KBM-7 (cell line): ENCODE data around the gene PDLIM7.
A peak's percentile ranks its signal among the peaks of the same experiment; 100 is the strongest.
"Not testable (repeated sequence)": the region's sequence is repeated elsewhere in the genome, so short reads cannot be mapped to it uniquely, and the experiment has no call there.

Experiments
- DNase-seq: peaks from one replicate; pipeline ENCODE4 v3.0.0-alpha.2; 2015
- in situ Hi-C: fragments of 300-500 bp; cut with MboI; formaldehyde crosslinking; loops from 2 replicates; pipeline ENCODE4 v1.14.3; 2020; ENCODE audit warnings: low sequenced_read_pairs, low pct_unique_long_range_greater_than_20kb, mixed read lengths

The PDLIM7 gene

GRCh38 chr5:177494346-177495195 lies 2.8 kb downstream of the PDLIM7 start:
- in situ Hi-C loops, result no loop called here
- peak; percentile 45 for DNase-seq

- DNase-seq, result no peak
- in situ Hi-C loops, result no loop called here
Measured at GRCh38 chr5:177493795-177494345, 3.5 kb downstream of the PDLIM7 start.

GRCh38 chr5:177492841-177493240 lies 4.6 kb downstream of the PDLIM7 start:
- in situ Hi-C loops, result no loop called here
- no peak for DNase-seq

- in situ Hi-C loops, result no loop called here
- DNase-seq, result no peak
Measured at GRCh38 chr5:177491983-177492746, 5.2 kb downstream of the PDLIM7 start.

GRCh38 chr5:177491429-177491945 lies 5.9 kb downstream of the PDLIM7 start:
- peak; percentile 37 for DNase-seq
- in situ Hi-C loops, result no loop called here

GRCh38 chr5:177490992-177491391 lies 6.4 kb downstream of the PDLIM7 start:
- in situ Hi-C loops, result no loop called here

GRCh38 chr5:177490311-177490991 lies 7.0 kb downstream of the PDLIM7 start:
- no peak for DNase-seq
- in situ Hi-C loops, result no loop called here

More at GRCh38 chr5:177490992-177491391, 6.4 kb downstream of the PDLIM7 start:
- DNase-seq, result no peak

GRCh38 chr5:177489119-177489716 lies 8.2 kb downstream of the PDLIM7 start:
- in situ Hi-C loops, result no loop called here
- DNase-seq, result no peak

- peak; percentile 39 for DNase-seq
- in situ Hi-C loops, result no loop called here
Measured at GRCh38 chr5:177487975-177488374, 9.4 kb downstream of the PDLIM7 start.

- in situ Hi-C loops, result no loop called here
- DNase-seq, result no peak
Measured at GRCh38 chr5:177487144-177487543, 10.3 kb downstream of the PDLIM7 start.

GRCh38 chr5:177486256-177486655 lies 11.1 kb downstream of the PDLIM7 start:
- no peak for DNase-seq
- in situ Hi-C loops, result no loop called here

- in situ Hi-C loops, DNase-seq: not testable (repeated sequence)
Measured at GRCh38 chr5:177485753-177486152, 11.7 kb downstream of the PDLIM7 start.

GRCh38 chr5:177484902-177485549 lies 12.4 kb downstream of the PDLIM7 start:
- in situ Hi-C loops, result no loop called here
- DNase-seq, result no peak

- no peak for DNase-seq
- in situ Hi-C loops, result no loop called here
Measured at GRCh38 chr5:177483994-177484901, 13.2 kb downstream of the PDLIM7 start.

- in situ Hi-C loops, result no loop called here
- no peak for DNase-seq
Measured at GRCh38 chr5:177483042-177483441, 14.4 kb downstream of the PDLIM7 start.

- in situ Hi-C loops, result no loop called here
- DNase-seq, result no peak
Measured at GRCh38 chr5:177482359-177482795, 15.0 kb downstream of the PDLIM7 start.

- DNase-seq, result no peak
- in situ Hi-C loops, result no loop called here
Measured at GRCh38 chr5:177479774-177480173, 17.6 kb downstream of the PDLIM7 start.
